Neural cell (in vitro differentiated cells): ENCODE measurements around the gene FBXO9. TPM values are rescaled to one million over a fixed set of nuclear protein-coding genes. Genes with fewer than 3 reads are reported as not detected.

Experiments
- H2AFZ ChIP-seq: fragments of 200-600, 300-800 bp; sonication (generic), shearing (Covaris generic); 2 replicates; pipeline ENCODE4 v1.6.0; 2014; ENCODE audit warnings: low read depth, mild to moderate bottlenecking, antibody characterized with exemption, low read length, moderate library complexity
- H3F3A ChIP-seq: fragments of 200-600 bp; shearing (Covaris generic); 2 replicates; pipeline ENCODE4 v1.6.1; 2016; ENCODE audit warnings: mild to moderate bottlenecking, moderate library complexity, mixed read lengths, antibody characterized with exemption, low read length; ENCODE audit not compliant: insufficient read depth, poor library complexity, severe bottlenecking
- H3K27ac ChIP-seq: fragments of 200-600, 300-800 bp; sonication (generic), shearing (Covaris generic); 2 replicates; pipeline ENCODE4 v1.5.1; 2014; ENCODE audit warnings: mild to moderate bottlenecking, low read length, moderate library complexity
- H3K27me3 ChIP-seq: fragments of 300-800, 200-600 bp; sonication (generic), shearing (Covaris generic); 2 replicates; pipeline ENCODE4 v1.6.0; 2014; ENCODE audit warnings: mild to moderate bottlenecking, low read depth, low read length, moderate library complexity; ENCODE audit not compliant: insufficient read depth
- H3K36me3 ChIP-seq: fragments of 300-800, 200-600 bp; sonication (generic), shearing (Covaris generic); 2 replicates; pipeline ENCODE4 v1.5.1; 2014; ENCODE audit warnings: mild to moderate bottlenecking, antibody characterized with exemption, low read length, moderate library complexity; ENCODE audit not compliant: insufficient read depth
- H3K4me2 ChIP-seq: fragments of 300-800, 200-600 bp; sonication (generic), shearing (Covaris generic); 2 replicates; pipeline ENCODE4 v1.6.0; 2014; ENCODE audit warnings: mild to moderate bottlenecking, low read length
- H3K4me3 ChIP-seq: fragments of 300-800, 200-600 bp; sonication (generic), shearing (Covaris generic); 2 replicates; pipeline ENCODE4 v1.5.1; 2014; ENCODE audit warnings: mild to moderate bottlenecking, low read length, moderate library complexity
- H3K79me2 ChIP-seq: fragments of 200-600 bp; shearing (Covaris generic); replicated peaks from 2 replicates; pipeline ENCODE4 v1.6.0; 2014; ENCODE audit warnings: mild to moderate bottlenecking, low read length, moderate library complexity; ENCODE audit not compliant: insufficient read depth
- H3K9ac ChIP-seq: fragments of 300-800, 200-600 bp; sonication (generic), shearing (Covaris generic); 2 replicates; pipeline ENCODE4 v1.6.1; 2016; ENCODE audit warnings: mild to moderate bottlenecking, low read length, mixed read lengths
- H3K9me2 ChIP-seq: fragments of 200-600 bp; shearing (Covaris generic); 2 replicates; pipeline ENCODE4 v1.6.1; 2016; ENCODE audit warnings: mild to moderate bottlenecking, low read length, mixed read lengths; ENCODE audit not compliant: insufficient read depth
- H3K9me3 ChIP-seq: fragments of 200-600, 300-800 bp; sonication (generic), shearing (Covaris generic); 2 replicates; pipeline ENCODE4 v1.6.1; 2016; ENCODE audit warnings: mild to moderate bottlenecking, mixed run types, low read length, moderate library complexity, mixed read lengths
- H4K20me1 ChIP-seq: fragments of 200-600 bp; shearing (Covaris generic); 2 replicates; pipeline ENCODE4 v1.6.1; 2016; ENCODE audit warnings: mild to moderate bottlenecking, mixed run types; ENCODE audit not compliant: insufficient read depth
- EP300 ChIP-seq: fragments of 450-650 bp; conservative IDR thresholded peaks from 2 replicates; pipeline ENCODE4 v1.6.1; 2014; ENCODE audit warnings: antibody characterized with exemption, mild to moderate bottlenecking, moderate library complexity; ENCODE audit not compliant: poor library complexity, severe bottlenecking
- EZH2 ChIP-seq: fragments of 200-600, 300-800 bp; shearing (Covaris generic), sonication (generic); IDR thresholded peaks from 2 replicates; pipeline ENCODE4 v1.6.1; 2014; ENCODE audit warnings: antibody characterized with exemption, low read length, borderline replicate concordance, mild to moderate bottlenecking; ENCODE audit not compliant: insufficient read depth, poor library complexity, severe bottlenecking
- MXI1 ChIP-seq: fragments of 450-650 bp; conservative IDR thresholded peaks from 2 replicates; pipeline ENCODE4 v1.6.1; 2014; ENCODE audit warnings: antibody characterized with exemption, mild to moderate bottlenecking; ENCODE audit not compliant: poor library complexity, severe bottlenecking
- POLR2AphosphoS5 ChIP-seq: IDR thresholded peaks from 2 replicates; pipeline ENCODE4 v1.6.1; 2012
- RAD21 ChIP-seq: fragments of 450-650 bp; conservative IDR thresholded peaks from 2 replicates; pipeline ENCODE4 v1.6.1; 2014; ENCODE audit warnings: antibody characterized with exemption, mild to moderate bottlenecking, moderate library complexity
- SMC3 ChIP-seq: fragments of 450-650 bp; conservative IDR thresholded peaks from 2 replicates; pipeline ENCODE4 v1.6.1; 2014; ENCODE audit warnings: antibody characterized with exemption, mild to moderate bottlenecking, moderate library complexity; ENCODE audit not compliant: poor library complexity
- TAF1 ChIP-seq: IDR thresholded peaks from 2 replicates; pipeline ENCODE4 v1.6.1; 2012; ENCODE audit warnings: low read depth
- polyA plus RNA-seq: library from polyadenylated mRNA; depleted of rRNA; stranded (reverse); fragments of >200 nt; gene quantifications from 2 replicates; pipeline ENCODE4 v1.2.3, GENCODE V29; 2014
- TF ChIP-seq, protein P1 (sequence below): IDR thresholded peaks from 2 replicates; pipeline ENCODE4 v1.6.1; 2012; ENCODE audit warnings: borderline replicate concordance
- TF ChIP-seq, protein P2 (sequence below): fragments of 450-650 bp; IDR thresholded peaks from 2 replicates; pipeline ENCODE4 v1.5.1; 2014; ENCODE audit warnings: antibody characterized with exemption, mild to moderate bottlenecking, moderate library complexity; ENCODE audit not compliant: poor library complexity, severe bottlenecking

Gene FBXO9
- polyA plus RNA-seq, 1 donor from 2014 or later = 92.2 TPM

DNA sequence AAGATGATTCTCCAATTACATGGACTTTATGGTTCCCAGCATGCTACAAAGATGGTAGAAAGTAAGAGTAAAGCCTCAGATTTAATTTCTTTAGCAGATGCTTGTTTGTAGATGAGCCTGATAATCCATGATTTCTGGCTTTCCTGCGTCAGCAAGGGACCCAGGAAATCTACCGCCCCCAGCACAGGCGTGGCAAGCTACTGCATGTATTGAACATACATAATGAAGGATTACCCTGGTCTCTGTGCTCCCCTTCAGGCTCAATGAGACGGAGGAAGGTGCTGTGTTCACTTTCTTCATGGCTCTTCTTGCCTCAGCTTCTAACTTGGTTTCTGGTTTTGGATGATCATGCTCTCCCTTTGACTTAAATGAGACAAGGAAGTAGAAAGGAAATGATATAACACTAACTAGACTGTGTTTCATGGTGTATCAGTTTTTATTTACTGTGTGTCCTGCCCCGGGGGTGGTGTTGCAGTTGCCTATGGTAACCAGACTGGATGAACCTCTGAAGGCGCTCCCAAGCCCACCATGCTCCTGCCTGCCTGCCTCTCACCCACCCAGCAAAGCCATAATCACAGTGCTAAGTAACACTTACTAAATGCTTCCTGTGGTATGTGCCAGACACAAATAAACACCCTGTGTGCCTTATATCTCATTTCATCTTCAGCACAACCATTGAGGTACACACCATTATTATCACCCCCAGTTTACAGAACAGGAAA is 65.5 kb downstream of the FBXO9 start:
- Histone ChIP-seq H3K4me2 (no peak overlapping the region), H4K20me1 (no peaks in the 10 kb centered on the region), H3K9me2 (no peaks in the 10 kb centered on the region), H3K36me3 (no peaks in the 10 kb centered on the region), H3K27me3 (no peaks in the 10 kb centered on the region), H3K9me3 (no peaks in the 10 kb centered on the region), H3K27ac (no peak overlapping the region), H3F3A (no peaks in the 10 kb centered on the region), H3K9ac (no peak overlapping the region), H2AFZ (no peak overlapping the region), H3K79me2 (no peaks in the 10 kb centered on the region), H3K4me3 (no peak overlapping the region)
- no peak for TF ChIP-seq EZH2
- TF ChIP-seq SMC3 = no peak
- no peak for TF ChIP-seq POLR2AphosphoS5
- TF ChIP-seq EP300 = no peak
- no peak for TF ChIP-seq TAF1
- TF ChIP-seq, protein P1, sequence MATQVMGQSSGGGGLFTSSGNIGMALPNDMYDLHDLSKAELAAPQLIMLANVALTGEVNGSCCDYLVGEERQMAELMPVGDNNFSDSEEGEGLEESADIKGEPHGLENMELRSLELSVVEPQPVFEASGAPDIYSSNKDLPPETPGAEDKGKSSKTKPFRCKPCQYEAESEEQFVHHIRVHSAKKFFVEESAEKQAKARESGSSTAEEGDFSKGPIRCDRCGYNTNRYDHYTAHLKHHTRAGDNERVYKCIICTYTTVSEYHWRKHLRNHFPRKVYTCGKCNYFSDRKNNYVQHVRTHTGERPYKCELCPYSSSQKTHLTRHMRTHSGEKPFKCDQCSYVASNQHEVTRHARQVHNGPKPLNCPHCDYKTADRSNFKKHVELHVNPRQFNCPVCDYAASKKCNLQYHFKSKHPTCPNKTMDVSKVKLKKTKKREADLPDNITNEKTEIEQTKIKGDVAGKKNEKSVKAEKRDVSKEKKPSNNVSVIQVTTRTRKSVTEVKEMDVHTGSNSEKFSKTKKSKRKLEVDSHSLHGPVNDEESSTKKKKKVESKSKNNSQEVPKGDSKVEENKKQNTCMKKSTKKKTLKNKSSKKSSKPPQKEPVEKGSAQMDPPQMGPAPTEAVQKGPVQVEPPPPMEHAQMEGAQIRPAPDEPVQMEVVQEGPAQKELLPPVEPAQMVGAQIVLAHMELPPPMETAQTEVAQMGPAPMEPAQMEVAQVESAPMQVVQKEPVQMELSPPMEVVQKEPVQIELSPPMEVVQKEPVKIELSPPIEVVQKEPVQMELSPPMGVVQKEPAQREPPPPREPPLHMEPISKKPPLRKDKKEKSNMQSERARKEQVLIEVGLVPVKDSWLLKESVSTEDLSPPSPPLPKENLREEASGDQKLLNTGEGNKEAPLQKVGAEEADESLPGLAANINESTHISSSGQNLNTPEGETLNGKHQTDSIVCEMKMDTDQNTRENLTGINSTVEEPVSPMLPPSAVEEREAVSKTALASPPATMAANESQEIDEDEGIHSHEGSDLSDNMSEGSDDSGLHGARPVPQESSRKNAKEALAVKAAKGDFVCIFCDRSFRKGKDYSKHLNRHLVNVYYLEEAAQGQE = no peak
- no peak for TF ChIP-seq MXI1
- TF ChIP-seq, protein P2, sequence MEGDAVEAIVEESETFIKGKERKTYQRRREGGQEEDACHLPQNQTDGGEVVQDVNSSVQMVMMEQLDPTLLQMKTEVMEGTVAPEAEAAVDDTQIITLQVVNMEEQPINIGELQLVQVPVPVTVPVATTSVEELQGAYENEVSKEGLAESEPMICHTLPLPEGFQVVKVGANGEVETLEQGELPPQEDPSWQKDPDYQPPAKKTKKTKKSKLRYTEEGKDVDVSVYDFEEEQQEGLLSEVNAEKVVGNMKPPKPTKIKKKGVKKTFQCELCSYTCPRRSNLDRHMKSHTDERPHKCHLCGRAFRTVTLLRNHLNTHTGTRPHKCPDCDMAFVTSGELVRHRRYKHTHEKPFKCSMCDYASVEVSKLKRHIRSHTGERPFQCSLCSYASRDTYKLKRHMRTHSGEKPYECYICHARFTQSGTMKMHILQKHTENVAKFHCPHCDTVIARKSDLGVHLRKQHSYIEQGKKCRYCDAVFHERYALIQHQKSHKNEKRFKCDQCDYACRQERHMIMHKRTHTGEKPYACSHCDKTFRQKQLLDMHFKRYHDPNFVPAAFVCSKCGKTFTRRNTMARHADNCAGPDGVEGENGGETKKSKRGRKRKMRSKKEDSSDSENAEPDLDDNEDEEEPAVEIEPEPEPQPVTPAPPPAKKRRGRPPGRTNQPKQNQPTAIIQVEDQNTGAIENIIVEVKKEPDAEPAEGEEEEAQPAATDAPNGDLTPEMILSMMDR = no peak
- TF ChIP-seq RAD21 = no peak

- H3K27ac ChIP-seq = no peak overlapping the region
- H3K9me3 ChIP-seq = no peaks in the 10 kb centered on the region
- no peaks in the 10 kb centered on the region for H3K9me2 ChIP-seq
- H4K20me1 ChIP-seq = no peaks in the 10 kb centered on the region
- no peak overlapping the region for H3K9ac ChIP-seq
- no peaks in the 10 kb centered on the region for H3K36me3 ChIP-seq
- no peaks in the 10 kb centered on the region for H3F3A ChIP-seq
- no peak overlapping the region for H3K4me2 ChIP-seq
- no peaks in the 10 kb centered on the region for H3K27me3 ChIP-seq
- no peaks in the 10 kb centered on the region for H3K79me2 ChIP-seq
- no peak overlapping the region for H3K4me3 ChIP-seq
- H2AFZ ChIP-seq = no peak overlapping the region
- TF ChIP-seq, protein P2 = no peak
- TF ChIP-seq MXI1 (no peak), EZH2 (no peak), SMC3 (no peak), RAD21 (no peak), POLR2AphosphoS5 (no peak), EP300 (no peak), TAF1 (no peak)
Observed at GRCh38 chr6:53133961-53134360, 68.8 kb downstream of the FBXO9 start.
